Measurements from ENCODE around the gene STK17B. TPM values are rescaled to one million over a fixed set of nuclear protein-coding genes. Genes with fewer than 3 reads are reported as not detected.

STK17B gene
- total RNA-seq, 4 donors from 2014 or later = 6.9 to 24.2 (median 9.4) TPM

DNA sequence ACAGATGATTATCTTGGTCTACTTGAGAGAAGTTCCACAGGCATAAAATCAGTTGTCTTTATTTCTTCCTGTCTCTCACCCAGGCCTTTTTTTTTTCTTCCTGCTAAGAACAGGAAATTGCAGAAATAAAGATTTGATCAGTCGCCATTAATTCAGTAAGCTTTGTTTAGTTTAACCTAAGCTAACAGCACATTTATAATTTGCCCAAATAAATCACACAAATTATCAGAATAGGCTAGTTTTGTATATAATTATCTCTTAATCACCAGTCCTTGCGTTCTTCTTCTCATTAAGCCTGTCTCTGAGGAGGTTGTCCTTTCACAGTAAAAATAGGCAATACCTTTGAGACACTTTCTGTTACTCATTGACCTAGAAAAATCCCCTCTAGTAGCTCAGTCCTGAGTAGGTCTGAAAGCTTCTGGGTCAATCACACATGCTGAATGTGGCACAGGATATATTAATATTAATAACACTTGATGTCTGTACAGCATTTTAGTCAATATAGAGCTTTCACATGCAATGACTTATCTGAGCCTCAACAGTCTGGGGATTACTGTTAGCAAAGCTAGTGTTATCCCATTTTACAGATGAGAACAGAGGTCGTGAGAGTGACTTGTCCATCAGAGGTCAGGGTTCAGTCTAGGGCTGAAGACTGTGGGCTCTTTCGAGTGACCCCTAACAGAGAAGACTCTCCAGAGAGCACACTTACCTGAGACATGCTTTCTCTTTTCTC, 11.2 kb upstream of the STK17B start:
- Histone ChIP-seq H3K9me3 (no peaks in the 10 kb centered on the region), H3K27ac (replicated peaks in 1 of 4) (no peak overlapping the region), H3K4me3 (no peak overlapping the region), H3K4me1 (no peaks in the 10 kb centered on the region), H3K36me3 (no peaks in the 10 kb centered on the region), H3K27me3 (no peaks in the 10 kb centered on the region)
- intact Hi-C loops (cut with DNase I) = no loop called here
- TF ChIP-seq, protein P1, sequence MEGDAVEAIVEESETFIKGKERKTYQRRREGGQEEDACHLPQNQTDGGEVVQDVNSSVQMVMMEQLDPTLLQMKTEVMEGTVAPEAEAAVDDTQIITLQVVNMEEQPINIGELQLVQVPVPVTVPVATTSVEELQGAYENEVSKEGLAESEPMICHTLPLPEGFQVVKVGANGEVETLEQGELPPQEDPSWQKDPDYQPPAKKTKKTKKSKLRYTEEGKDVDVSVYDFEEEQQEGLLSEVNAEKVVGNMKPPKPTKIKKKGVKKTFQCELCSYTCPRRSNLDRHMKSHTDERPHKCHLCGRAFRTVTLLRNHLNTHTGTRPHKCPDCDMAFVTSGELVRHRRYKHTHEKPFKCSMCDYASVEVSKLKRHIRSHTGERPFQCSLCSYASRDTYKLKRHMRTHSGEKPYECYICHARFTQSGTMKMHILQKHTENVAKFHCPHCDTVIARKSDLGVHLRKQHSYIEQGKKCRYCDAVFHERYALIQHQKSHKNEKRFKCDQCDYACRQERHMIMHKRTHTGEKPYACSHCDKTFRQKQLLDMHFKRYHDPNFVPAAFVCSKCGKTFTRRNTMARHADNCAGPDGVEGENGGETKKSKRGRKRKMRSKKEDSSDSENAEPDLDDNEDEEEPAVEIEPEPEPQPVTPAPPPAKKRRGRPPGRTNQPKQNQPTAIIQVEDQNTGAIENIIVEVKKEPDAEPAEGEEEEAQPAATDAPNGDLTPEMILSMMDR (IDR thresholded peaks at IDR 0.05) = no peak
- TF ChIP-seq POLR2A (IDR thresholded peaks at IDR 0.05; ENCODE audit: low read depth) = no peak
- TF ChIP-seq EP300 (IDR thresholded peaks at IDR 0.05) = no peak
- WGBS = 81% methylated on average over 4 of the region's 4 CpGs
- DNase-seq (ENCODE audit: extremely low spot score) = no peak

DNA sequence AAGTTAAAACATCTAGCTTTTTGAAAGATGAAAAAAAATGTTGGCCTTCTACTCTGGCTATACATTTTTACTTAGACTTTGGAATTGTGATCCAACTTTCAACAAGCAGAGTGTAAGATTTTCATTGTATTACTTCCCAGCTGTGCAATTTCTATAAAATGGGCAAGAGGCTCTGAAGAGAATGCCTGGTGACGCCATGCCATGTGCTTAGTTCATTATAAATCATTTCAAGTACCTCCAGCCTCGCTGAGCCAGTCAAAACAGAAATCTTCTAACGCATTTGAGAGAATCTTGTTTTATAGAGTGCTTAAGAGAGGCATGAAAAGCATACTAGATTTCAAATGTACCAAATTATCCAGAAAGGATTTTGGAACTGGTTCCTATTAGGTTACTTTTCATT, 10.1 kb upstream of the STK17B start:
- Histone ChIP-seq H3K27me3 (no peaks in the 10 kb centered on the region), H3K27ac (replicated peaks in 1 of 4) (no peak overlapping the region), H3K4me1 (no peaks in the 10 kb centered on the region), H3K36me3 (no peaks in the 10 kb centered on the region), H3K4me3 (no peak overlapping the region), H3K9me3 (no peaks in the 10 kb centered on the region)
- no peak for DNase-seq (ENCODE audit: extremely low spot score)
- WGBS = 87% methylated on average over 3 of the region's 3 CpGs
- intact Hi-C loops (cut with DNase I) = no loop called here
- TF ChIP-seq, protein P1 (IDR thresholded peaks at IDR 0.05) = no peak
- no peak for TF ChIP-seq POLR2AphosphoS5 (IDR thresholded peaks at IDR 0.05)
- no peak for TF ChIP-seq EP300 (IDR thresholded peaks at IDR 0.05)
- TF ChIP-seq POLR2A (IDR thresholded peaks at IDR 0.05; ENCODE audit: low read depth) = no peak

DNA sequence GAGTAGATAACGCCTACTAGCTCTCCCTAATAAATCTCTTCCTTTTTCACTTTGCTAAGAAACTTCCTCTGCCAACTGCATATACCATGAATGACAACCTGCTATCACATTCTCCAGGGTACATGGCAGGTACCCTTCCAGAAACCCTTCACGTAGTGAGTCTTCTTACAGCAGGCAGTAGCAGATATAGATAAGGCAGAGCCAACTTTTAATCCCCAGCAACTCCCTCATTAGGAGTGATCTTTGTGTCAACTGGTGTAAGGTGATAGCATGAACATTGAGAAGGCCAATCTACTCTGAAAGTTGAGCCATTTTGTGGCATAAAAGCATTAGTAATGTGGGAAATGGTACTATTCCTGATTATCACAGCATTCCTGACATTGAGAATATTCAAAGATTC, 5.7 kb upstream of the STK17B start:
- no peak overlapping the region for H3K4me3 ChIP-seq
- H3K36me3 ChIP-seq = no peaks in the 10 kb centered on the region
- H3K4me1 ChIP-seq = peaks cover 0 to 6% (median 2%) of the 10 kb centered on the region in 4 donors
- no peak for DNase-seq (ENCODE audit: extremely low spot score)
- H3K27ac ChIP-seq (replicated peaks in 1 of 4) = no peak overlapping the region
- no peaks in the 10 kb centered on the region for H3K27me3 ChIP-seq
- no peaks in the 10 kb centered on the region for H3K9me3 ChIP-seq
- intact Hi-C loops (cut with DNase I) = no loop called here
- WGBS = 89% methylated on average over 2 of the region's 2 CpGs
- TF ChIP-seq EP300 (IDR thresholded peaks at IDR 0.05) = no peak
- TF ChIP-seq, protein P1 (IDR thresholded peaks at IDR 0.05) = no peak
- no peak for TF ChIP-seq POLR2A (IDR thresholded peaks at IDR 0.05; ENCODE audit: low read depth)
- TF ChIP-seq POLR2AphosphoS5 (IDR thresholded peaks at IDR 0.05) = no peak

DNA sequence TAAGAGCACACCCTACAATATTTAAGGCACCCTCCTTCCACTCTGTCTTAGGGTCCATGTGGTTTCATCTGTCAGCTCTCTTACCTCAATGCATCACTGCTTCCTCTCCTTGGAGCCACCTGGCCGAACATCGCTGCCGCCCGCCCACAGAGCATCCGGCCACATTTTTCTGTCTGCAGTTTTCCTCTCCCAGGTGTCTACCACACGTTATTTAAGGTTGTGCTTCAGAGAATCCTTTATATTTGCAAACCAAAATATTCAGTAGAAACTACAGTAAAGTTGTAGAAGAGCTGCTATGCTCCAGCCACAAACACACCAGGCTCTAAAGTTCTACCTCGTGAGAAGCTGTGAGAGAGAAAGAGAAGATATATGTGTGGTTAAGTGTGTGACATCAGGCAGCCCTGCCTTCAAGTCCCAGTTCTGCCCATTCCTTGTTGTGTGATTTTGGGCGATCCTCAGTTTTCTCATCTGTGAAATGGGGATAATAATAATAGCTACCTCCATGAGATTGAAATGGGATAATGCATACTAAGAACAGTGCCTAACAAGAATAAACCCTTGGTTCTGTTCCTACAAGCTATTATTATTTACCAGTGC, 4.9 kb upstream of the STK17B start:
- intact Hi-C loops (cut with DNase I) = no loop called here
- Histone ChIP-seq H3K27ac (replicated peaks in 1 of 4) (no peak overlapping the region), H3K36me3 (no peaks in the 10 kb centered on the region), H3K9me3 (no peaks in the 10 kb centered on the region), H3K4me1 (peaks cover 0 to 11% (median 6%) of the 10 kb centered on the region in 4 donors), H3K4me3 (no peak overlapping the region), H3K27me3 (no peaks in the 10 kb centered on the region)
- DNase-seq (ENCODE audit: extremely low spot score) = no peak
- WGBS = 82% methylated on average over 8 of the region's 8 CpGs
- no peak for TF ChIP-seq EP300 (IDR thresholded peaks at IDR 0.05)
- TF ChIP-seq, protein P1 (IDR thresholded peaks at IDR 0.05) = no peak
- no peak for TF ChIP-seq POLR2AphosphoS5 (IDR thresholded peaks at IDR 0.05)
- no peak for TF ChIP-seq POLR2A (IDR thresholded peaks at IDR 0.05; ENCODE audit: low read depth)
